Cerebellar cortex (tissue), 1 donor: Measurements from ENCODE around the gene FAM111B.
A peak's percentile ranks its signal among the peaks of the same experiment; 100 is the strongest.
"Not testable (repeated sequence)": the region's sequence is repeated elsewhere in the genome, so short reads cannot be mapped to it uniquely, and the experiment has no call there.

Source experiments
- DNase-seq: peaks from one replicate; pipeline ENCODE4 v3.0.0-alpha.2; 2015; ENCODE audit warnings: low spot score

FAM111B gene

GRCh38 chr11:59097938-59098337, 9.1 kb upstream of the FAM111B start:
- DNase-seq: not testable (repeated sequence)

- no peak for DNase-seq
Measured at GRCh38 chr11:59102259-59102765, 4.7 kb upstream of the FAM111B start.

- not testable (repeated sequence) for DNase-seq
Measured at GRCh38 chr11:59107721-59108120, 684 bp downstream of the FAM111B start.

GRCh38 chr11:59112494-59112893, 5.5 kb downstream of the FAM111B start:
- DNase-seq: no peak

GRCh38 chr11:59114344-59114743, 7.3 kb downstream of the FAM111B start:
- no peak for DNase-seq

GRCh38 chr11:59115553-59115952, 8.5 kb downstream of the FAM111B start:
- no peak for DNase-seq

GRCh38 chr11:59117774-59118173, 10.7 kb downstream of the FAM111B start:
- DNase-seq: no peak

- DNase-seq: no peak
Measured at GRCh38 chr11:59119826-59120225, 12.8 kb downstream of the FAM111B start.

GRCh38 chr11:59135648-59136461, 28.8 kb downstream of the FAM111B start:
- peak; percentile 55 for DNase-seq

GRCh38 chr11:59136551-59136950, 29.5 kb downstream of the FAM111B start:
- not testable (repeated sequence) for DNase-seq

GRCh38 chr11:59137190-59137589, 30.2 kb downstream of the FAM111B start:
- DNase-seq: no peak

GRCh38 chr11:59138643-59139042, 31.6 kb downstream of the FAM111B start:
- no peak for DNase-seq

GRCh38 chr11:59141191-59141590, 34.2 kb downstream of the FAM111B start:
- DNase-seq: no peak

GRCh38 chr11:59141673-59142460, 34.8 kb downstream of the FAM111B start:
- DNase-seq: peak; percentile 6

GRCh38 chr11:59142530-59143507, 35.8 kb downstream of the FAM111B start, which contains the start of gene FAM111A:
TSS of gene FAM111A (plus strand) at chr11:59142856. CDS start at chr11:59148873, 6,017 bp downstream.
- DNase-seq: peak; percentile 68

- DNase-seq: peak; percentile 5
Measured at GRCh38 chr11:59144096-59144495, 37.1 kb downstream of the FAM111B start.

- peak; percentile 56 for DNase-seq
Measured at GRCh38 chr11:59144579-59145345, 37.7 kb downstream of the FAM111B start.

- DNase-seq: no peak
Measured at GRCh38 chr11:59145534-59145933, 38.5 kb downstream of the FAM111B start.

- DNase-seq: no peak
Measured at GRCh38 chr11:59151761-59152160, 44.7 kb downstream of the FAM111B start.

- DNase-seq: no peak
Measured at GRCh38 chr11:59152312-59152951, 45.4 kb downstream of the FAM111B start.
